ENCODE results near the gene URI1. TPM values are rescaled to one million over a fixed set of nuclear protein-coding genes. Genes with fewer than 3 reads are reported as not detected.

Gene URI1
- total RNA-seq, 4 donors from 2014 or later, result 19.3 to 68.3 (median 43.6) TPM

DNA sequence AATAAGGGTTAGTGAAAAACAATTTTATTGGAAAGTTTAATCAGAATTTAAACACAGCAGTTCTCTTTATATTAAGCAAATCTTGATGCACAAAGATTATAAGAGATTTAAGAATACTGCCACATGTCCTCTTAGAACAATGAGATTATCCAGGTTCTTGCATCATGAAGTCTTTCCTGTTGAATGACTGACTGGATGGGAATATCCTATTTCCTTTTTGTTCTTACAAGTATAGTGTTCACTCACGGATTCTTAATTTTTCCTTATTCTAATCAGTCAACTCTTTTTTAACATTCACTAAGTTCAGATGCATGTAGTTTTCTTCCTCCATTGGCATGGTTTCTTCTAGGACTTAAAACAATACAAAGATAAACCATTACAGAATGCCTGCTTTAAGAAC, 10.1 kb downstream of the URI1 start:
- H3K9me3 ChIP-seq, result no peaks in the 10 kb centered on the region
- TF ChIP-seq, protein P1, sequence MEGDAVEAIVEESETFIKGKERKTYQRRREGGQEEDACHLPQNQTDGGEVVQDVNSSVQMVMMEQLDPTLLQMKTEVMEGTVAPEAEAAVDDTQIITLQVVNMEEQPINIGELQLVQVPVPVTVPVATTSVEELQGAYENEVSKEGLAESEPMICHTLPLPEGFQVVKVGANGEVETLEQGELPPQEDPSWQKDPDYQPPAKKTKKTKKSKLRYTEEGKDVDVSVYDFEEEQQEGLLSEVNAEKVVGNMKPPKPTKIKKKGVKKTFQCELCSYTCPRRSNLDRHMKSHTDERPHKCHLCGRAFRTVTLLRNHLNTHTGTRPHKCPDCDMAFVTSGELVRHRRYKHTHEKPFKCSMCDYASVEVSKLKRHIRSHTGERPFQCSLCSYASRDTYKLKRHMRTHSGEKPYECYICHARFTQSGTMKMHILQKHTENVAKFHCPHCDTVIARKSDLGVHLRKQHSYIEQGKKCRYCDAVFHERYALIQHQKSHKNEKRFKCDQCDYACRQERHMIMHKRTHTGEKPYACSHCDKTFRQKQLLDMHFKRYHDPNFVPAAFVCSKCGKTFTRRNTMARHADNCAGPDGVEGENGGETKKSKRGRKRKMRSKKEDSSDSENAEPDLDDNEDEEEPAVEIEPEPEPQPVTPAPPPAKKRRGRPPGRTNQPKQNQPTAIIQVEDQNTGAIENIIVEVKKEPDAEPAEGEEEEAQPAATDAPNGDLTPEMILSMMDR (IDR thresholded peaks at IDR 0.05), result no peak
- no peak for TF ChIP-seq POLR2A (IDR thresholded peaks at IDR 0.05)
- intact Hi-C loops (cut with DNase I), result no loop called here
- H3K4me1 ChIP-seq, result peaks cover 0 to 18% (median 7%) of the 10 kb centered on the region in 3 donors
- H3K27ac ChIP-seq, result no peak overlapping the region
- WGBS, 2 donors, result 64 to 75% methylated on average over 1 of the region's 1 CpG
- H3K4me3 ChIP-seq, result no peak overlapping the region
- no peaks in the 10 kb centered on the region for H3K36me3 ChIP-seq
- H3K27me3 ChIP-seq, result no peaks in the 10 kb centered on the region
- no peak for DNase-seq

DNA sequence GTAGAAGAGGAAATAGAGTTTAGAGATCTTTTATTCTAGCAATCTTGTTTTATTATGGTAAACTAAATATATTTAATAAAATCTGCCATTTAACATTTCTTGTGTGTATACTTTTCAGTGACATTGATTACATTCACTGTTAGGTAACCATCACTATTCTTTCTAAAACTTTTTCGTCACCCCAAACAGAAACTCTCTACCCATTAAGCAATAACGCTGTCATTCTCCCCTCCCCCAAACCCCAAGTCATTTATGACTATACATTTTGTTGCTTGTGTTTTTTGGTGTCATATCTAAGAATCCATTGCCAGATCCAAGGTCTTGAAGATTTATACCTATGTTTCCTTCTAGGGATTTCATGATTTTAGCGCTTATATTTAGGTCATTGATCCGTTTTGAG, 10.6 kb downstream of the URI1 start:
- WGBS, 2 donors, result 70 to 79% methylated on average over 4 of the region's 4 CpGs
- H3K9me3 ChIP-seq, result no peaks in the 10 kb centered on the region
- H3K27ac ChIP-seq, result no peak overlapping the region
- H3K4me3 ChIP-seq, result no peak overlapping the region
- peaks cover 0 to 14% (median 3%) of the 10 kb centered on the region in 3 donors for H3K4me1 ChIP-seq
- TF ChIP-seq POLR2A (IDR thresholded peaks at IDR 0.05), result no peak
- TF ChIP-seq, protein P1 (IDR thresholded peaks at IDR 0.05), result no peak
- H3K36me3 ChIP-seq, result no peaks in the 10 kb centered on the region
- DNase-seq, result no peak
- H3K27me3 ChIP-seq, result no peaks in the 10 kb centered on the region
- intact Hi-C loops (cut with DNase I), result no loop called here

DNA sequence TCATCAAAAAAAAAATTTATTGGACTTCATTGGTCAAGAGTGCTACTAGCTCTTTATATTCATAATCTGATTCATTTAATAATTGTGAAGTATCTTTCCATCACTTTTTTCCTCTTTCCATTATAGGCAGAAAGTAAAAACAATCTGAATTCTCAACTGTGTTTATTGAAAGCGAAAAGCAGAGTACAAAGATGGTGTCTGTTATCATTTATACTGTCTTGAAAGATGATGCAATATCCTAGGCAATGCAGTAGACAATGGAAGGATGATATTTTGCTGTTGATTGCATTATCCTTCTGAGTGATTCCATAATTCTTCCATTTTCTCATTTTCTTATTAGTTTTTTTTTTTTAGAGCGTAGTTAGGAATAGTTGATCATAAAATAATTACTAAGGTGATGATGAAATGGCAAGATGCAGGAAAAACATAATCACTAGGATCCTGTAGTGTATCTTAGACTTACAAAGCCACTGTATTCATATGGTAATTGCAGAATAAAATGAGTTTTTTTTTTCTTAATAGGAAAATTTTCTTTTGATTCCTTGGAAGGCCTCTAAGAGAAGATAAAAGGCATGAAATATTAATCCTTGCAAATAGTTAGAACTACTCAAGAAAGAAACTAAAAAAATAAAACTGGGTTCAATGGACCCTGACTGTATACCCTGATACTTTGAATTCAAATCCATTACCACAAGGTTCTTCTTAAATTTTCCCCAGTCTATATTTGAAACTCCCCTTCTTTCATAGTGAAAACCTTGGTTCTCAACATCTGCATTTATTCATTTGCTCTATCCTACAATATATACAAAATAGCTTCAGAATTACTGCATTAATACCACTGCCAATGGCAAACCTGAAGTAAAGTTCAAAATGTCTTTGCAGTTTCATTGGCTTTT, 11.6 kb downstream of the URI1 start:
- DNase-seq, result no peak
- no peaks in the 10 kb centered on the region for H3K9me3 ChIP-seq
- no peaks in the 10 kb centered on the region for H3K36me3 ChIP-seq
- no peak overlapping the region for H3K4me3 ChIP-seq
- H3K27me3 ChIP-seq, result no peaks in the 10 kb centered on the region
- 89 to 100% methylated on average over 2 of the region's 2 CpGs for WGBS, 2 donors
- H3K4me1 ChIP-seq, result peaks cover 0 to 7% (median 3%) of the 10 kb centered on the region in 3 donors
- TF ChIP-seq, protein P1 (IDR thresholded peaks at IDR 0.05), result no peak
- TF ChIP-seq POLR2A (IDR thresholded peaks at IDR 0.05), result no peak
- H3K27ac ChIP-seq, result no peak overlapping the region
- intact Hi-C loops (cut with DNase I), result no loop called here

DNA sequence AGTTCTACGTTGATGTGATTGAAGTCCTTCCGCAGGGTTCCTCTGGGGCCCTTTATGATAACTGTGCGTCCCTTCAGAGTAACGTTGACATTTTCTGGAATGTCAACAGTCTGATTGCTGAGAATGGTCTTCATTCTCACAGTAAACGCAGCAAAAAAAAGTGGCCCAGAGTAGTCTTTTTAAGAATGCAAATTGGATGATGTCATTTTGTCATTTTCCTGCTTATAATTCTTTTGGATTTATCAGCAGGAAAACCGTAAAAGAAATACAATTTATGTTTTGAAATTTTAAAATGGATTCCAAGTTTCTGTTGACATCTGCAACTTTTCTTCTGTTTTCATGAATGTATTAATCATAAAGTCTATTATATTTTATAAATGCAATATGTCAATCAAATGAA, 14.8 kb downstream of the URI1 start:
- Histone ChIP-seq H3K4me3 (no peak overlapping the region), H3K27ac (no peak overlapping the region), H3K9me3 (no peaks in the 10 kb centered on the region), H3K36me3 (no peaks in the 10 kb centered on the region), H3K27me3 (no peaks in the 10 kb centered on the region), H3K4me1 (peaks cover 0 to 3% (median 1%) of the 10 kb centered on the region in 3 donors)
- DNase-seq, result no peak
- TF ChIP-seq POLR2A (IDR thresholded peaks at IDR 0.05), result no peak
- TF ChIP-seq, protein P1 (IDR thresholded peaks at IDR 0.05), result no peak
- intact Hi-C loops (cut with DNase I), result no loop called here
- 86 to 92% methylated on average over 6 of the region's 6 CpGs for WGBS, 2 donors

DNA sequence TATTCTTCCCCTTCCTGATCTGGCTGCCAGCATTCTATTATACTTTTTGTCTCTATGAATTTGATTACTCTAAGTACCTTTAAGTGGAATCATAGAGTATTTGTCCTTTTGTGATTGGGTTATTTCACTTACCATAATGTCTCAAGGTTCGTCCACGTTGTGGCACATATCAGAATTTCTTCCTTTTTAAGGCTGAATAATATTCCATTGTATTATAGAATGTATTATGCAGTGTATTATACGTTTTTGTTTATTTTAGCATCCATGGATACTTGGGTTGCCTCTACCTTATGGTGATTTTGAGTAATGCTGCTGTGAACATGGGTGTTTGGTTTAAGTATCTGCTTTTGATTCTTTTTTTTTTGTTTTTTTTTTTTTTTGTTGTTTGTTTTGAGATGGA, 19.3 kb downstream of the URI1 start:
- intact Hi-C loops (cut with DNase I), result no loop called here
- DNase-seq, result no peak
- WGBS, 2 donors, result 78 to 92% methylated on average over 3 of the region's 3 CpGs
- no peak for TF ChIP-seq POLR2A (IDR thresholded peaks at IDR 0.05)
- TF ChIP-seq, protein P1 (IDR thresholded peaks at IDR 0.05), result no peak
- Histone ChIP-seq H3K27me3 (no peaks in the 10 kb centered on the region), H3K4me3 (no peak overlapping the region), H3K27ac (no peak overlapping the region), H3K4me1 (peaks cover 3 to 36% (median 13%) of the 10 kb centered on the region in 3 donors), H3K36me3 (no peaks in the 10 kb centered on the region), H3K9me3 (no peaks in the 10 kb centered on the region)
